OCI-LY3 (cell line): ENCODE results near the gene SLX1A.

Experiments
- EZH2phosphoT487 ChIP-seq: fragments of 200-600 bp; shearing (Covaris generic); IDR thresholded peaks from 2 replicates; pipeline ENCODE4 v1.6.1; 2018; ENCODE audit warnings: antibody characterized with exemption, mixed run types, low read depth
- TF ChIP-seq, protein P1 (sequence below): fragments of 200-600, 300-600 bp; sonication (generic); IDR thresholded peaks from 2 replicates; pipeline ENCODE4 v1.5.1; 2014; ENCODE audit warnings: antibody characterized with exemption, low read length, low read depth

DNA sequence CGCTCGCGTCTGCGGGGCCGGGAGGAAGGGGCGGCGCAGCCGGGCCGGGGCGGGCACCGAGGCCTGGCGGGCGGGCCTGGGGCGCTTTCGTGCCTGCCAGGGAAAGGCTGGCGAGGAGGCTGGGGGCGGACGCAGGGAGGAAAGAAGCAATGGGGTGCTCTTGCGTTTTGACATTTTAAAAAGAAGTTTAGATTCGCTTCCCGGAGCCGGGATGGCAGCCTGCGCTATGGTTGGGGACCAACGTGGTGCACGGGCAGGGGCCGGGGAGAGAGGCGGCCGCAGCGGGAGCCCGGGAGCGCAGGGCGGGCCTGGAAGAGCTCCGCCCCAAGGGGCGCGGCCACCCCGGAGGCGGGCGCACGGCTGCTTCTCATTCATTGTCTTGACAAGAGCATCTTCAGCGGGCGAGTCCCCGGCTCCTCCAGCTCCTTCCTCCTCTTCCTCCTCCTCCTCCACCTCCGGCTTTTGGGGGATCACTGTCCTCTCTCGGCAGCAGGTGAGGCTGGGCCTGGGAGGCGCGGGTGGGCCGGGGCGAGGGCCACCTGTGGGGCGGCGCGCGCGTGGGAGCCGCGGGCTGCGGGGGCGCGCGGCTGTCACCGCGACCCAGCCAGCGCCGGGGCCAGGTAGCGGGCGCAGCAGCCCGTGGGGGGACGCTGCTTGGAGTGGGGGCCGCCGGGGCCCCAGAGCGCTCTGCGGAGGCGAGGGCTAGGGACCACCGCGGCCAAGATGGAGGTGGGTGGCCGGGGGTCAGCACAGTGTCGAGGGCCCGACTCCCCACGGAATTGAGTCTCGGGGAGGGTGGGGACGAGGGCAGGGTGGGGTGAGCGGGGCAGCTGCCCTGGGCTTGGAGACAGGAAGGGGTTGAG, 10.2 kb upstream of the SLX1A start, which contains the start of gene CORO1A:
- TF ChIP-seq, protein P1, sequence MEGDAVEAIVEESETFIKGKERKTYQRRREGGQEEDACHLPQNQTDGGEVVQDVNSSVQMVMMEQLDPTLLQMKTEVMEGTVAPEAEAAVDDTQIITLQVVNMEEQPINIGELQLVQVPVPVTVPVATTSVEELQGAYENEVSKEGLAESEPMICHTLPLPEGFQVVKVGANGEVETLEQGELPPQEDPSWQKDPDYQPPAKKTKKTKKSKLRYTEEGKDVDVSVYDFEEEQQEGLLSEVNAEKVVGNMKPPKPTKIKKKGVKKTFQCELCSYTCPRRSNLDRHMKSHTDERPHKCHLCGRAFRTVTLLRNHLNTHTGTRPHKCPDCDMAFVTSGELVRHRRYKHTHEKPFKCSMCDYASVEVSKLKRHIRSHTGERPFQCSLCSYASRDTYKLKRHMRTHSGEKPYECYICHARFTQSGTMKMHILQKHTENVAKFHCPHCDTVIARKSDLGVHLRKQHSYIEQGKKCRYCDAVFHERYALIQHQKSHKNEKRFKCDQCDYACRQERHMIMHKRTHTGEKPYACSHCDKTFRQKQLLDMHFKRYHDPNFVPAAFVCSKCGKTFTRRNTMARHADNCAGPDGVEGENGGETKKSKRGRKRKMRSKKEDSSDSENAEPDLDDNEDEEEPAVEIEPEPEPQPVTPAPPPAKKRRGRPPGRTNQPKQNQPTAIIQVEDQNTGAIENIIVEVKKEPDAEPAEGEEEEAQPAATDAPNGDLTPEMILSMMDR = no peak
- TF ChIP-seq EZH2phosphoT487 = no peak
